HEK293 (cell line): ENCODE data around the gene ZNF503.

Experiments
- BCL11B ChIP-seq: fragments of 450-650 bp; formaldehyde crosslinking; IDR thresholded peaks from 2 replicates; pipeline ENCODE4 v1.5.1; 2016; ENCODE audit warnings: low read depth, missing biosample characterization, missing genetic modification characterization
- YY1 ChIP-seq: fragments of 450-650 bp; formaldehyde crosslinking; IDR thresholded peaks from 2 replicates; pipeline ENCODE4 v1.5.1; 2018; ENCODE audit warnings: missing biosample characterization, missing genetic modification characterization
- ZBTB8A ChIP-seq: fragments of 450-650 bp; formaldehyde crosslinking; IDR thresholded peaks from 2 replicates; pipeline ENCODE4 v1.5.1; 2016; ENCODE audit warnings: missing biosample characterization, missing genetic modification characterization
- ZNF202 ChIP-seq: fragments of 450-650 bp; formaldehyde crosslinking; IDR thresholded peaks from 2 replicates; pipeline ENCODE4 v1.5.1; 2016; ENCODE audit warnings: missing biosample characterization, missing genetic modification characterization, borderline replicate concordance
- ZNF341 ChIP-seq: fragments of 450-650 bp; formaldehyde crosslinking; IDR thresholded peaks from 2 replicates; pipeline ENCODE4; 2016; ENCODE audit warnings: low read depth, missing biosample characterization, missing genetic modification characterization
- ZNF501 ChIP-seq: fragments of 450-650 bp; formaldehyde crosslinking; IDR thresholded peaks from 2 replicates; pipeline ENCODE4 v1.5.1; 2016; ENCODE audit warnings: missing biosample characterization, missing genetic modification characterization
- TF ChIP-seq, protein P1 (sequence below): fragments of 450-650 bp; formaldehyde crosslinking; IDR thresholded peaks from 2 replicates; pipeline ENCODE4 v1.5.1; 2016; ENCODE audit warnings: missing biosample characterization, missing genetic modification characterization
- TF ChIP-seq, protein P2 (sequence below): sonication (generic); formaldehyde crosslinking; IDR thresholded peaks from 2 replicates; pipeline ENCODE4 v1.8.1; 2022; ENCODE audit warnings: mild to moderate bottlenecking, moderate library complexity, missing genetic modification reagents

- no peak for TF ChIP-seq ZBTB8A (tag by site-specific recombination)
- TF ChIP-seq ZNF341 (tag by site-specific recombination): no peak
- TF ChIP-seq, protein P1, sequence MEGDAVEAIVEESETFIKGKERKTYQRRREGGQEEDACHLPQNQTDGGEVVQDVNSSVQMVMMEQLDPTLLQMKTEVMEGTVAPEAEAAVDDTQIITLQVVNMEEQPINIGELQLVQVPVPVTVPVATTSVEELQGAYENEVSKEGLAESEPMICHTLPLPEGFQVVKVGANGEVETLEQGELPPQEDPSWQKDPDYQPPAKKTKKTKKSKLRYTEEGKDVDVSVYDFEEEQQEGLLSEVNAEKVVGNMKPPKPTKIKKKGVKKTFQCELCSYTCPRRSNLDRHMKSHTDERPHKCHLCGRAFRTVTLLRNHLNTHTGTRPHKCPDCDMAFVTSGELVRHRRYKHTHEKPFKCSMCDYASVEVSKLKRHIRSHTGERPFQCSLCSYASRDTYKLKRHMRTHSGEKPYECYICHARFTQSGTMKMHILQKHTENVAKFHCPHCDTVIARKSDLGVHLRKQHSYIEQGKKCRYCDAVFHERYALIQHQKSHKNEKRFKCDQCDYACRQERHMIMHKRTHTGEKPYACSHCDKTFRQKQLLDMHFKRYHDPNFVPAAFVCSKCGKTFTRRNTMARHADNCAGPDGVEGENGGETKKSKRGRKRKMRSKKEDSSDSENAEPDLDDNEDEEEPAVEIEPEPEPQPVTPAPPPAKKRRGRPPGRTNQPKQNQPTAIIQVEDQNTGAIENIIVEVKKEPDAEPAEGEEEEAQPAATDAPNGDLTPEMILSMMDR: no peak
- TF ChIP-seq, protein P2, sequence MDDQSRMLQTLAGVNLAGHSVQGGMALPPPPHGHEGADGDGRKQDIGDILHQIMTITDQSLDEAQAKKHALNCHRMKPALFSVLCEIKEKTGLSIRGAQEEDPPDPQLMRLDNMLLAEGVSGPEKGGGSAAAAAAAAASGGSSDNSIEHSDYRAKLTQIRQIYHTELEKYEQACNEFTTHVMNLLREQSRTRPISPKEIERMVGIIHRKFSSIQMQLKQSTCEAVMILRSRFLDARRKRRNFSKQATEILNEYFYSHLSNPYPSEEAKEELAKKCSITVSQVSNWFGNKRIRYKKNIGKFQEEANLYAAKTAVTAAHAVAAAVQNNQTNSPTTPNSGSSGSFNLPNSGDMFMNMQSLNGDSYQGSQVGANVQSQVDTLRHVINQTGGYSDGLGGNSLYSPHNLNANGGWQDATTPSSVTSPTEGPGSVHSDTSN (CRISPR knock-in tag): no peak
- no peak for TF ChIP-seq ZNF501
- TF ChIP-seq BCL11B: no peak
- TF ChIP-seq ZNF202 (tag by site-specific recombination): no peak
- TF ChIP-seq YY1: no peak
Measured at GRCh38 chr10:75397496-75398199, 3.9 kb downstream of the ZNF503 start.
